ENCODE results near the gene C13orf46. TPM values are rescaled to one million over a fixed set of nuclear protein-coding genes. Genes with fewer than 3 reads are reported as not detected.

The C13orf46 gene
- total and polyA plus RNA-seq, 2 experiments from 2014 or later: 1.7 TPM; not detected in 1

DNA sequence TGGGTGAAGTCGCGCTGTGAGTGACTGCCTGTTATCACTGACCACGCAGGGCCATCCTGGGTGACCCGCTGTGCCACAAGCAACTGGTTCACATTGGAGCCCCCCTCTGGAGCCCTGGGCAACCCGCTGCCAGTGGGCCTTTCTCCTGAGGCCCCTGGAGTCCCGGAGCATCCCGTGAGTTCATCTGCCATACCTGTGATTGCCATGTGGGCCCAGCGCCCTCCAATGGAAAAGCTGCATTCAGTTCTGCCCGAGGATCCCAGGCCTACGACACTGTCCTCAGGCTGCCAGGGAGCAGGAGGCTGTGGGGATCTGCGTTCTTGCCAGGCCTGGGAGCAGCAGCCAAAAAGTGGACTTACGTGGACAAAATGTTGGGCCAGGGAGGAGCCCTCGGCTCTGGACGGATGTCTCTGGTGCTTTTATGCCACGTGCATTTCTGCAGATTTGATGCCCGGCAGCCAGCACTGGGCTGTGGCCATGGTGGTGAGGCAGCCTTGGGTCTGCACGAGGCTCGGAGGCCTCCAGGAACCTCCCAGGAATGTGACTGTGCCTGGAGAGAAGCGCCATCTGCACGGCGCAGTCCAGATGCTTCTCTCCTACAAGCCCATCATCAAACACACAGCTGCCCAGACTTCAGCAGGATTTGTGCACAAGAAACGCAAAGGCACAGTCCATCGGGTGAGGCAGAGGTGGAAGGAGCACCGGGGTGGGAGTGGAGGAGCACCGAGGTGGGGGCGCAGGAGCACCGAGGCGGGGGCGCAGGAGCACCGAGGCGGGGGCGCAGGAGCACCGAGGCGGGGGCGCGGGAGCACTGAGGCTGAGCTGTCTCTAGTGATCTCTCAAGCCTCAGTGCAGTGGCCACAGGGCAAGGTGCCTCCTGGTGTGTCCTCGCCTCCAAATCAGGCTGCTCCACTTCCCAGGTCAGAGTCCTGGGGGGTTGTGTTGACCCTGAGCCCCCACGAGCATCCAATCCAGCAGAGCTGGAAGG lies 44.0 kb downstream of the C13orf46 start:
- no peaks in the 10 kb centered on the region for H3K27me3 ChIP-seq (replicated peaks; ENCODE audit: insufficient read depth)
- H3K9me2 ChIP-seq (ENCODE audit: insufficient read depth): no peaks in the 10 kb centered on the region
- H3K9me3 ChIP-seq (ENCODE audit: low read depth): no peaks in the 10 kb centered on the region
- in situ Hi-C loops (cut with MboI): no loop called here
- TF ChIP-seq EZH2phosphoT487 (IDR thresholded peaks at IDR 0.05; ENCODE audit: insufficient read depth, low read depth) (no peak), EZH2 (IDR thresholded peaks at IDR 0.05; ENCODE audit: insufficient read depth, poor library complexity, severe bottlenecking) (no peak)
- no peaks in the 10 kb centered on the region for H4K20me1 ChIP-seq (ENCODE audit: insufficient read depth)
- H3K27ac ChIP-seq: peak overlapping the region; percentile 85
- no peak for DNase-seq
- peak overlapping the region; percentile 19 for H3K4me2 ChIP-seq (ENCODE audit: unreplicated experiment)
- H3K79me2 ChIP-seq (ENCODE audit: insufficient read depth): no peaks in the 10 kb centered on the region
- H3K4me1 ChIP-seq (ENCODE audit: insufficient read depth): peaks cover 28% of the 10 kb centered on the region
- WGBS, 2 experiments (ENCODE audit: low coverage in 1 of 2, low lambda C conversion rate in 2 of 2, missing lambda C conversion rate in 2 of 2): 75 to 76% methylated on average over 26 to 38 of the region's 38 CpGs
- no peak overlapping the region for H3K4me3 ChIP-seq
- peaks cover 29% of the 10 kb centered on the region; the same call in 1 of the 2 replicates for H3F3A ChIP-seq (ENCODE audit: insufficient read depth)
- H2AFZ ChIP-seq: no peak overlapping the region
- H3K36me3 ChIP-seq (ENCODE audit: low read depth): no peaks in the 10 kb centered on the region
- no peak overlapping the region for H3K9ac ChIP-seq

DNA sequence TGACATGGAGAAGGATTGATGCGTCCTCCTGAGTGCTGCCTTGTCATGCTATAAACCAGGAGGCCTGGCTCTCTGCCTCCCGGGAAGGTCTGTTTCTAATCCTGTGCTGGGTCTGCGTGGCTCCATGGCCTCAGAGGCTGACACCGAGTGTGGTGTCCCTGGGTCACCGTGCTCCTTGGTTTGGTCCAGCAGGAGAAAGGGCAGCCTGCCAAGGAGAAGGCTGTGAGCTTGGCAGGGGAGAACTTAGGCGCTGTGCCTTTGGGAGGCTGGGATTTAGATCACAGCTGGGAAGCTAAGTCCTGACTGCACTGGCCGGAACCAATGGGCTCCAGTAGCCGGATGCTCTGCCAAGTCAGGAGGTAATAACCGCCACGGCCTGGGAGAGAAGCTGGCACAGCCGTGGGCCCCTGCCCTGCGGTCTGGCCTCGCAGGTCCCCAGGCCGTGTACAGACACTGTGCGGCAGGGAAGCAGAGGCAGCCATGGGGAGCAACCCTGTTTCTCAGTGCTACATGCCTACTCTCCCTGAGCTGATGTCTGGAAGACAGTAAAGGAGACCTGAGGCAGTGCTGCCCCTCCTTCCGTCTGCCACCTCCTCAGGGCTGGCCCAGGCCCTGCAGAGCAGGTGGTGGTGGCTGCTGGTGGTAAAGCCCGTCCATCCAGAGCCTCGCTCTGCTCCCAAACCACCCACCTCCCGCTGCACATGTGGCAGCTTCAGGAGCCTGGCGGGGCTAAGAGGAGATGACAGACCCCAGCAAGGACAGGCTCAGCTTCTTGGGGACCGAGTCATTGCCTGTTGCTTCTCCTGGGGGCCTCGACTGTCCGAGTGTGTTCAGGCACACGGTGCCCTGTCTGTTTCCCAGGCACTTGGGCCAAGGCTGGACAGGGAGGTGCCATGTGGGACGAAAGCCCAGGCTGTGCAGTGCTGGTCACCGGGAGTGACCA lies 44.9 kb downstream of the C13orf46 start:
- WGBS, 2 experiments (ENCODE audit: low coverage in 1 of 2, low lambda C conversion rate in 2 of 2, missing lambda C conversion rate in 2 of 2): 33 to 35% methylated on average over 26 of the region's 26 CpGs
- in situ Hi-C loops (cut with MboI): no loop called here
- peak overlapping the region; percentile 19 for H3K4me2 ChIP-seq (ENCODE audit: unreplicated experiment)
- H3F3A ChIP-seq (ENCODE audit: insufficient read depth): peaks cover 29% of the 10 kb centered on the region; the same call in 1 of the 2 replicates
- no peaks in the 10 kb centered on the region for H3K27me3 ChIP-seq (replicated peaks; ENCODE audit: insufficient read depth)
- no peaks in the 10 kb centered on the region for H3K9me2 ChIP-seq (ENCODE audit: insufficient read depth)
- H2AFZ ChIP-seq: no peak overlapping the region
- H3K9me3 ChIP-seq (ENCODE audit: low read depth): no peaks in the 10 kb centered on the region
- no peaks in the 10 kb centered on the region for H3K36me3 ChIP-seq (ENCODE audit: low read depth)
- TF ChIP-seq EZH2 (IDR thresholded peaks at IDR 0.05; ENCODE audit: insufficient read depth, poor library complexity, severe bottlenecking) (no peak), EZH2phosphoT487 (IDR thresholded peaks at IDR 0.05; ENCODE audit: insufficient read depth, low read depth) (no peak)
- peak overlapping the region; percentile 64 for H3K9ac ChIP-seq
- H3K27ac ChIP-seq: peak overlapping the region; percentile 85
- peaks cover 28% of the 10 kb centered on the region for H3K4me1 ChIP-seq (ENCODE audit: insufficient read depth)
- no peaks in the 10 kb centered on the region for H3K79me2 ChIP-seq (ENCODE audit: insufficient read depth)
- peak; percentile 92 for DNase-seq
- no peaks in the 10 kb centered on the region for H4K20me1 ChIP-seq (ENCODE audit: insufficient read depth)
- H3K4me3 ChIP-seq: peak overlapping the region; percentile 16; the same call in 1 of the 2 replicates

DNA sequence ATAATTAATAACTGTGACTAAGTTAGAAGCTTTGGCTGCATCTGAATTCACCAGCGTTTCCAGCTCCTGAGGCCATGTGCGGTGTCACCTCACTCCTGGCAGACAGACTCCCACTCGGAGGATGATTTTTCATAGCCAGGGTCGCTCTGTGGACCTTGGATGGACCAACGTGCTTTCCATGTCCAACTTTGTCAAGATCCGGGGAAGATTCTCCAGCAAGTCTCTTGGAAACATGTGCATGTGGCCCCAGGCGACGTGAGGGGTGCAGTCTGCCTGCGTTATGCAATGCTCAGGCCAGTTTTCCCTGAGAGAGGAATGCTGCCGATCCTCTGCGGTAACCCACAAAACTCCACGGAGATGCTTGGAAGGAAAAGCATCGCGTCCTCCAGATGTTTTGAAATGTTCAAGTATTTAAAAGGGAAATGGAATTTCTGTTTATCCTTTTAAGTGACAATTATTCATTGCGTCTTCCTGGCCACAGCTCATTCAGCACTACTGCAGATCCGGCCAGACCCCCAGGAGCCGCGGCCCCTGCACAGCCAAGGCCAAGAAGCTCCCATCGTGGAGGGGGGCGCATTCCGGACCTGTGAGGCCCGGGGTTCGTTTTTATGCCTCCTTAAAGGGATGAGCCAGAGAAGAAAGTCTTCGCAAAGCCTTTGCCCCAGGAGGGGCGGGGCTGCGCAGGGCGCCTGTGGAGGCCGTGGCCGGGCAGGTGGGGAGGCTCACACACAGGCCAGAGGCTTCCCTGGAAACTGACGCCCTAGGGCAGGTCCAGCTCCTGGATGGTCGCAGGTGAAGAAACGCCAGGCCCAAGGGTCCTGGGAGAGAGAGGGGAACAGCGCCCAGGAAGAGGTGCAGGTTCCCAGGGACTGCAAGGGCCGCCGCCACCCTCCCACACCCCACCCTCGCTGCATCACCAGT lies 46.0 kb downstream of the C13orf46 start:
- DNase-seq: peak; percentile 98
- Histone ChIP-seq H3K79me2 (ENCODE audit: insufficient read depth) (no peaks in the 10 kb centered on the region), H3K4me3 (peak overlapping the region; percentile 16; the same call in 1 of the 2 replicates), H3K27me3 (replicated peaks; ENCODE audit: insufficient read depth) (no peaks in the 10 kb centered on the region), H3K4me1 (ENCODE audit: insufficient read depth) (peaks cover 28% of the 10 kb centered on the region), H3K9me2 (ENCODE audit: insufficient read depth) (no peaks in the 10 kb centered on the region), H2AFZ (no peak overlapping the region), H4K20me1 (ENCODE audit: insufficient read depth) (no peaks in the 10 kb centered on the region), H3K27ac (peak overlapping the region; percentile 85), H3K9me3 (ENCODE audit: low read depth) (no peaks in the 10 kb centered on the region), H3K4me2 (ENCODE audit: unreplicated experiment) (peak overlapping the region; percentile 39), H3K36me3 (ENCODE audit: low read depth) (no peaks in the 10 kb centered on the region), H3K9ac (peak overlapping the region; percentile 64), H3F3A (ENCODE audit: insufficient read depth) (peaks cover 29% of the 10 kb centered on the region; the same call in 1 of the 2 replicates)
- WGBS, 2 experiments (ENCODE audit: low coverage in 1 of 2, low lambda C conversion rate in 2 of 2, missing lambda C conversion rate in 2 of 2): 7 to 9% methylated on average over 33 to 36 of the region's 36 CpGs
- no peak for TF ChIP-seq EZH2 (IDR thresholded peaks at IDR 0.05; ENCODE audit: insufficient read depth, poor library complexity, severe bottlenecking)
- TF ChIP-seq EZH2phosphoT487 (IDR thresholded peaks at IDR 0.05; ENCODE audit: insufficient read depth, low read depth): peak; percentile 82; the same call in 1 of the 2 replicates
- in situ Hi-C loops (cut with MboI): no loop called here
